Right lobe of liver (tissue), 4 donors: ENCODE results near the gene PKD2L1.
A peak's percentile ranks its signal among the peaks of the same experiment; 100 is the strongest.

Source experiments
- POLR2A ChIP-seq: fragments of 450-650 bp; IDR thresholded peaks from one replicate; pipeline ENCODE4 v1.6.1; 2017; ENCODE audit warnings: antibody characterized with exemption, mild to moderate bottlenecking
- TF ChIP-seq, protein P1 (sequence below), 4 donors: fragments of 200-600 bp in 3 of 4; fragments of 450-650 bp in 1 of 4; IDR thresholded peaks; one replicate each; pipeline versions ENCODE4 v1.5.1 to v1.8.0; 2016 to 2022; ENCODE audit warnings: antibody characterized with exemption in 4 of 4, mild to moderate bottlenecking in 2 of 4
- donor health status: DM: no; HTN: no; CAD: no.
- donor health status: DM: no; HTN: no; CAD: no.
- donor health status: DM: no; HTN: yes; CAD: no.

DNA sequence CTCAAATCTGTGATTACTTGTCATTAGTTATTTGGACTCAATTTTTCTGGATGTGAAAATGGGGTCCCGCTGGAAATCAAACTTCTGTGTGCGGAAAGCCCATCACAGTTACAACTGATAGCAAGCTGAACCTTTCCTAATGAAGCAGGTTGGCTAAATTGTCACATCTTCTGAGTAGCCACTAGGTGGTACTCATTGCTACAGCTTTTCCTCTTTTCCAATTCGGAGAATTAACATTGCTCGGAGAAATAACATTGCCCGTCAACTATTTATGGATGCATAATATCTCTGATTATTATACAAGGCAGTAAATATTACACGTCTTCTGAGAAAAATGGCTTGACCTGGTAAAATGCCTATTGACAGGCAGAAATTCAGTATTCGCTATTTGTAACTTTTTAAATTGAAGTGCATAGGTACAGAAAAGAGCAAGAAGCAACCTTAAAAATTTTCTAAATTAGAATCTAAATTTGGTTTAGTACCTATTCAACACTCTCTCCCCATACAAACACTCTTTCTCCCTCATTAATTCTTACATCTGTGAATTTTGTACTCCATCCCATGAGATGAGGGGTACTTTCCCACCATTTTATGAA is 26.2 kb downstream of the PKD2L1 start:
- TF ChIP-seq, protein P1, sequence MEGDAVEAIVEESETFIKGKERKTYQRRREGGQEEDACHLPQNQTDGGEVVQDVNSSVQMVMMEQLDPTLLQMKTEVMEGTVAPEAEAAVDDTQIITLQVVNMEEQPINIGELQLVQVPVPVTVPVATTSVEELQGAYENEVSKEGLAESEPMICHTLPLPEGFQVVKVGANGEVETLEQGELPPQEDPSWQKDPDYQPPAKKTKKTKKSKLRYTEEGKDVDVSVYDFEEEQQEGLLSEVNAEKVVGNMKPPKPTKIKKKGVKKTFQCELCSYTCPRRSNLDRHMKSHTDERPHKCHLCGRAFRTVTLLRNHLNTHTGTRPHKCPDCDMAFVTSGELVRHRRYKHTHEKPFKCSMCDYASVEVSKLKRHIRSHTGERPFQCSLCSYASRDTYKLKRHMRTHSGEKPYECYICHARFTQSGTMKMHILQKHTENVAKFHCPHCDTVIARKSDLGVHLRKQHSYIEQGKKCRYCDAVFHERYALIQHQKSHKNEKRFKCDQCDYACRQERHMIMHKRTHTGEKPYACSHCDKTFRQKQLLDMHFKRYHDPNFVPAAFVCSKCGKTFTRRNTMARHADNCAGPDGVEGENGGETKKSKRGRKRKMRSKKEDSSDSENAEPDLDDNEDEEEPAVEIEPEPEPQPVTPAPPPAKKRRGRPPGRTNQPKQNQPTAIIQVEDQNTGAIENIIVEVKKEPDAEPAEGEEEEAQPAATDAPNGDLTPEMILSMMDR (IDR thresholded peaks at IDR 0.05) = peak; percentile 60 to 65 (median 62)
- no peak for TF ChIP-seq POLR2A
